ENCODE measurements around the gene LAMA4.

Gene LAMA4

GRCh38 chr6:112237066-112237465 is 17.3 kb downstream of the LAMA4 start:
- no peak for DNase-seq (ENCODE audit: low read depth)

GRCh38 chr6:112235956-112236355 is 18.4 kb downstream of the LAMA4 start:
- DNase-seq (ENCODE audit: low read depth), result no peak

- no peak for DNase-seq (ENCODE audit: low read depth)
Measured at GRCh38 chr6:112234601-112235000, 19.8 kb downstream of the LAMA4 start.

GRCh38 chr6:112233847-112234246 is 20.5 kb downstream of the LAMA4 start:
- DNase-seq (ENCODE audit: low read depth), result no peak

- no peak for DNase-seq (ENCODE audit: low read depth)
Measured at GRCh38 chr6:112232845-112233256, 21.5 kb downstream of the LAMA4 start.

- DNase-seq (ENCODE audit: low read depth), result no peak
Measured at GRCh38 chr6:112231594-112232060, 22.7 kb downstream of the LAMA4 start.

GRCh38 chr6:112231164-112231563 is 23.2 kb downstream of the LAMA4 start:
- no peak for DNase-seq (ENCODE audit: low read depth)

- DNase-seq (ENCODE audit: low read depth), result no peak
Measured at GRCh38 chr6:112228480-112229332, 25.7 kb downstream of the LAMA4 start.

GRCh38 chr6:112227992-112228391 is 26.4 kb downstream of the LAMA4 start:
- DNase-seq (ENCODE audit: low read depth), result no peak

- DNase-seq (ENCODE audit: low read depth), result no peak
Measured at GRCh38 chr6:112227411-112227810, 27.0 kb downstream of the LAMA4 start.

- DNase-seq (ENCODE audit: low read depth), result no peak
Measured at GRCh38 chr6:112225691-112226090, 28.7 kb downstream of the LAMA4 start.

GRCh38 chr6:112224088-112224487 is 30.3 kb downstream of the LAMA4 start:
- no peak for DNase-seq (ENCODE audit: low read depth)

GRCh38 chr6:112223070-112223861 is 31.1 kb downstream of the LAMA4 start:
- DNase-seq (ENCODE audit: low read depth), result no peak

- no peak for DNase-seq (ENCODE audit: low read depth)
Measured at GRCh38 chr6:112221981-112222852, 32.1 kb downstream of the LAMA4 start.

GRCh38 chr6:112221561-112221960 is 32.8 kb downstream of the LAMA4 start:
- DNase-seq (ENCODE audit: low read depth), result no peak

GRCh38 chr6:112218563-112218962 is 35.8 kb downstream of the LAMA4 start:
- DNase-seq (ENCODE audit: low read depth), result no peak

GRCh38 chr6:112216662-112217551 is 37.5 kb downstream of the LAMA4 start:
- no peak for DNase-seq (ENCODE audit: low read depth)

GRCh38 chr6:112215488-112216284 is 38.7 kb downstream of the LAMA4 start:
- no peak for DNase-seq (ENCODE audit: low read depth)

- DNase-seq (ENCODE audit: low read depth), result no peak
Measured at GRCh38 chr6:112214739-112215269, 39.6 kb downstream of the LAMA4 start.

- DNase-seq (ENCODE audit: low read depth), result no peak
Measured at GRCh38 chr6:112210852-112211251, 43.5 kb downstream of the LAMA4 start.
